ENCODE measurements around the gene RNF111.

RNF111 gene

DNA sequence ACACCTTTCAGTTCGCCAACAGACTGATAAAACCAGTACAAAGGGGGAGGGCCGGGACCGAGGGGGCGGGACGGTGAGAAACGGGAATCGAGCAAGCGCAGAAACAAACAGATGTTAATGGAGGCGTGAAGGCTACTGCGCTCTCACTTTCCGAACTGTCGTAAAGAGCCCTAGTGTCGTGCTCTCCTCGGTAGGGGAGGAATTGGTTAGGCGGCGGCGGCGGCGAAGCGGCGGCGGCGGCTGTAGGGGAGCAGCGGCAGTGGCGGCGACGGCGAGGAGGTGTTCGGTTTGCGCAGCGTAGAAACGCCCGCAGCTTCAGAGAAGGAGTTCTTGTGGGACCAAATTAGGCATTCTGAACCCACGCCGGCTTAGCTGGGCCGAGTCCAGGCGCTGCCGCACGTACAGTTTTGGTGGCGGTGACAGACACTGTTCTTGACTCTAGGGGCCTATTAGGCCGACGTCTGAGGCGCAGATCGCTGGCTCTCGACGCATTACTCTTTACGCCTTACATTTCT is at the start of gene RNF111:
RNF111 (plus strand) TSS at position 173 of the 515 bp plus-strand sequence. CDS start 43,160 bp downstream, outside the sequence.
- peak within 1 kb of the TSS; percentile 79 for H3K27ac ChIP-seq
- peak; percentile 91 for DNase-seq (ENCODE audit: low read depth, low spot score)

DNA sequence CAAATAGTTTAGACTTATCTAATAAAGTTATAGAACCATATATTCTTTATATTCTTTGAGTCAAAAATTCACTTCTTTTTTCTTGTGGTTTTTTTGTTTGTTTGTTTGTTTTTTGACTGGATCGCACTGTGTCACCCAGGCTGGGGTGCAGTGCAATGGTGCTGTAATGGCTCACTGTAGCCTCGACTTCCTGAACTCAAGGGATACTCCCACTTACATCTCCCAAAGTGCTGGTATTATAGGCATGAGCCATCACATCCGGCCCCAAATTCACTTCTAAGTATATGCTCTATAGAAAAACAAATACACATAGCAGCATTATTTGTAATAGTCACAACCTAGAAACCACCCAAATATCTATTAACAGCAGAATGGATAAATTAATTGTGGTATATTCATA is 40.3 kb upstream of the RNF111 start:
- H3K27ac ChIP-seq = no peak overlapping the region
- DNase-seq (ENCODE audit: low read depth, low spot score) = no peak

GRCh38 chr15:58951388-58952007 is 36.0 kb upstream of the RNF111 start:
- DNase-seq (ENCODE audit: low read depth, low spot score) = peak; percentile 45
- peak overlapping the region; percentile 72 for H3K27ac ChIP-seq

DNA sequence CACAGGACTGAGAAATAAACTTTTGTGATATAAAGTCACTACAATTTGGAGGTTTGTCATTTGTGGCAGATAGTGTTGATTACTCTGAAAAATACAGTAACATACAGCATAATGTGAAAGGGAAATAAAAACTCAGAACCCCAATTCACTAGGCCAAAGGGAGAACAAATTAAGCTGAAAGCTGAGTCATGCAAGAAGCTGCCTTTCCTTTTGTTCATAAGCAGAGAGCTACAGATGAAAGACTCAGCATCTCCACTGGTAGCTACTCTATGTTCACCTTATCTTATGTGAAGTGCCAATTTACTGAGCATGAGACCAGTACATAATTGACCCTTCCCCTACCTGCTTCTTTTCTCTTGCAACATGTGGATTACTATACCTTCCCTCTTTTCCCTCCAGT is 34.7 kb upstream of the RNF111 start:
- DNase-seq (ENCODE audit: low read depth, low spot score) = no peak
- H3K27ac ChIP-seq = peak overlapping the region; percentile 72

- no peak overlapping the region for H3K27ac ChIP-seq
- DNase-seq (ENCODE audit: low read depth, low spot score) = no peak
These were observed 30.1 kb upstream of the RNF111 start for GRCh38 chr15:58957101-58957973.

DNA sequence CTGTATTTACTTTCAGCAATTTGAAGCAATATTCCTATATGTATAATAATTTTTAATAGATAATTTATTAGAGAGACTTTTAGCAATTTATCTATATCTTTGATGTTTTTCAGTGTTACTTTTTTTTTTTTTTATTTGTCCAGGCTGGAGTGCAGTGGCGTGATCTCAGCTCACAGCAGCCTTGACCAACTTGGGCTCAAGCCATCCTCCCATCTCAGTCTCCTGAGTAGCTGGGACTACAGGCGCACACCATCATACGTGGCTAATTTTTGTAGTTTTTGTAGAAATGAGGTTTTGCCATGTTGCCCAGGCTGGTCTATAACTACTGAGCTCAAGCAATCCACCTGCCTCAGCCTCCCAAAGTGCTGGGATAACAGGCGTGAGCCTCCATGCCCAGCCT is 28.7 kb upstream of the RNF111 start:
- no peak overlapping the region for H3K27ac ChIP-seq
- DNase-seq (ENCODE audit: low read depth, low spot score) = no peak

DNA sequence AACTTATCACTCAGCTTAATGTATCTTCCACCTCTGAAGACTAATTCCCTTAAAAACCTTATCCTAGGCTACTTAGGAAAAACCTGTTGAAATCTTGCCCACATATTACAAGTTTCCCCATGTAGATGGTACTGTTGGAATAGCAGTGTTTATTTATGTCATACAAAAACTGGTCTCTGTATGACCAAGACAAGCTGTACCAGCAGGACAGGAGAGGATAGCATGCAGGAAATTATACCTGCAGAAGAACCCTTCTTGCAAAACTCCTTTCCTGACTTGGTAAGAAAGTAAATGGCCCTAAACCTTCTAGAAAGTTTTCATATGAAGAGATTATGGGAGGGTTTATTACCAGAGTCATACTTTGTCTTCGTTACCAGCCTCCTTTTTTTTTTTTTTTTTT is 25.3 kb upstream of the RNF111 start:
- no peak overlapping the region for H3K27ac ChIP-seq
- no peak for DNase-seq (ENCODE audit: low read depth, low spot score)

DNA sequence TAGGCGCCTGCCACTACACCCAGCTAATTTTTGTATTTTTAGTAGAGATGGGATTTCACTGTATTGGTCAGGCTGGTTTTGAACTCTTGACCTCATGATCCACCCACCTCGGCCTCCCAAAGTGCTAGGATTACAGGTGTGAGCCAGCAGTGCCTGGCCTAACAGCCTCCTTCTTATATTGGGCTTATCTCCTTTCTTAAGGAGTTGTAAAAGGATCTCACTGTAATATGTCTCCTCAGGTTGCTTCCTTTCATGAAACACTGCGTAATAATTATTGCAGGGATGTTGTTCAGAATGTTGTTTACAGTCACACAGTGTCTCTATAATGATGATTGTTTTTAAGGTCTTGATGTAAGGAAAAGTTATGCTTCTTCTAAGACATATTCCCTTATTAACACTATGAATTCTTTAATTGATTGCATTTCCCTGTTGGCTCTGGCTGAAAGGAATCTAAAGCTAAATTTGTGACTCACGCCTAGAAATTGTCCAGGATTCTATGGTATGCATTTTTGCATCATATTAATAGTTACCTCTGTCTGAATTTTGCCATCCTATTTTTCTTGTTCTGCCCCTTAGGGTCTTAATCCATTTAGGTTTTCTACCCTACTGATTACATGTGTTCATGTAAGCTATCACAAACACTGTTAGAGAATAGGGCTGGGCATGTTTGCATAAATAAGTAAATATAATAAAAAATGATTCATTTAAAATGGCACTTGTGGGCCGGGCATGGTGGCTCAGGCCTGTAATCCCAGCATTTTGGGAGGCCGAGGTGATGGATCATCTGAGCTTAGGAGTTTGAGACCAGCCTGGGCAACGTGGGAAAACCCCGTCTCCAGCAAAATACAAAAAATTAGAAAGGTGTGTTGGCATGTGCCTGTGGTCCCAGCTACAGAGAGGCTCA is 24.5 kb upstream of the RNF111 start:
- no peak for DNase-seq (ENCODE audit: low read depth, low spot score)
- peak overlapping the region; percentile 47 for H3K27ac ChIP-seq

- no peak for DNase-seq (ENCODE audit: low read depth, low spot score)
- H3K27ac ChIP-seq = peak overlapping the region; percentile 35
These were observed 20.8 kb upstream of the RNF111 start for GRCh38 chr15:58966698-58967097.

DNA sequence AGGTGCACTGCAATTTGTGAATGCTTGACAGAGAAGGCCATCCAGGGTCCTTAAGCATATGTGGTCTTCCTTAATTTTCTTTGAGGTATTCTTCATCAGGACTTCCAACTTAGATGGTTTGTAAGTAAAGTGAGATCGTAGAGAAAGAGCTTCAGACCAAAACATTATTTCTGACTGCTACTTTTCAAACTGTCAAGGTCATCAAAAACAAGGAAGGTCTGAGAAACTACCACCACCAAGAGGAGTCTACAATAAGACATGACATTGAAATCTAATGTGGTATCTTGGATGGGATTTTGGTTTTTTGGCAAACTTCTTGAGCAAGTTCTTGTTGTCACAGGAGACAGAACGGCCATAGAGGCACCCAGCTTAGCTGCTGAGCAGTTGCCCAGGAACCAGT is 20.0 kb upstream of the RNF111 start:
- H3K27ac ChIP-seq = no peak overlapping the region
- DNase-seq (ENCODE audit: low read depth, low spot score) = no peak

GRCh38 chr15:58977887-58978286 is 9.6 kb upstream of the RNF111 start:
- DNase-seq (ENCODE audit: low read depth, low spot score) = no peak
- no peak overlapping the region for H3K27ac ChIP-seq

DNA sequence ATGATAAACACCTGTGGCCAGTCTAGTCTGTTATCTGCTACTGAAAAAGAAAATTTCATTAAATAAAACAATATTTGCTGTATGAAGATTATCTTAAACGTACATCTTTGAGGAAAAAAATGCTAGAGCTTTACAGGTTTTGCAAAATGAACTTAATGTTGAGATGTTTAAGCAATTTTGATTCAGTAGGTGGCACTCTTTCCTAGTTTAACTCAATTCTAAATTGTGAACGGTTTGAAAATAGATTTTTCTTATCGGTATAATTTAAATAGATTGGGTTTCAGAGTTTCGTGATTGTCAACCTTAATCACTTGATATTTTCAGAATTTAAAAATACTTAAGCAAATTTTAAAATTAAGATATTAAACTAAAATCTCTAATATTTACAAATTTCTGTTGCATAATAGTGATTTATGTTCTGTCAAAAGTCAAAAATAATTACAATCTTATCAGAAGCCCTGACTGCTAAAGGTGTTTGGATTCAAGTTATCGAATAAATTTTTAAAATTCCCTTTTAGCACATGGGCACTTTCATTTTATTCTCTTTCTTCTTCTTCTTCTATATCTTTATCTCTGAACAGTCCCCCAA is 7.0 kb upstream of the RNF111 start:
- no peak for DNase-seq (ENCODE audit: low read depth, low spot score)
- no peak overlapping the region for H3K27ac ChIP-seq

GRCh38 chr15:58981808-58982475 is 5.5 kb upstream of the RNF111 start:
- DNase-seq (ENCODE audit: low read depth, low spot score) = no peak
- no peak overlapping the region for H3K27ac ChIP-seq

DNA sequence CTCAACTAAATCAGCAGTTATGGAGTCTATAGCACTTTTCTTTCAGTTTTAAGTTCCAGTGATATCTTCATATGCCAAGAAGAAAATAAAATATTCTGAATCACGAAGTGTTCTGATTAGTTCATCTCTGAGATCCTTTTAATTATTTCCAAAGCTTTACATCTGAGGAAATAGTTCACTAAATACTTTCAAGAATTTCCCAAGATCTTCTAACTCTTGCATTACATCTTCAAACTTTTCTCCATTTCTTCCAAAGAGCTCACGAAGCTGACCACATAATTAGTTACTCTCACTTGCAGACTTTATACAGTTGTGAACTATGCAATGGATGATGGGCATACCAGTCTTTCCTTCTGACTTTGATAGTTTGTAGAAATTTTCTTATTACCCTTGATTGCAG is 4.2 kb upstream of the RNF111 start:
- DNase-seq (ENCODE audit: low read depth, low spot score) = no peak
- no peak overlapping the region for H3K27ac ChIP-seq

DNA sequence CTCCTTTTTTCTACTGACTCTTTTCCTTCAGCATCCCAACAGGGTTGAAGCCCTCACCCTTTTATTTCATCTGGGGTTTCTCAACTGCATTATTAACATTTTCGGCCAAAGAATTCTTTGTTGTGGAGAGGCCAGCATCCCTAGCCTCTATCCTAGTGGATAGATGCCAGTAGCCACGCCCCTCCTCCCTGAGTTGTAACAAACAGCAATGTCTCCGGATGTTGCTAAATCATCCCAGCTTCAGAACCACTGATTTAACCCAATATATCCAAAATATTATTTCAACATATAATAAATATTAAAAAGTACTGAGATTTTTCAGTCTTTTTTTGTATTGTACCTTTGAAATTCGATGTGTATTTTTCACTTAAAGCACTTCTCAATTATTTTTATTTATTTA is 2.0 kb upstream of the RNF111 start:
- H3K27ac ChIP-seq = no peak overlapping the region
- no peak for DNase-seq (ENCODE audit: low read depth, low spot score)

GRCh38 chr15:58987036-58987435 is 427 bp upstream of the RNF111 start:
- H3K27ac ChIP-seq = peak overlapping the region; percentile 79
- no peak for DNase-seq (ENCODE audit: low read depth, low spot score)

DNA sequence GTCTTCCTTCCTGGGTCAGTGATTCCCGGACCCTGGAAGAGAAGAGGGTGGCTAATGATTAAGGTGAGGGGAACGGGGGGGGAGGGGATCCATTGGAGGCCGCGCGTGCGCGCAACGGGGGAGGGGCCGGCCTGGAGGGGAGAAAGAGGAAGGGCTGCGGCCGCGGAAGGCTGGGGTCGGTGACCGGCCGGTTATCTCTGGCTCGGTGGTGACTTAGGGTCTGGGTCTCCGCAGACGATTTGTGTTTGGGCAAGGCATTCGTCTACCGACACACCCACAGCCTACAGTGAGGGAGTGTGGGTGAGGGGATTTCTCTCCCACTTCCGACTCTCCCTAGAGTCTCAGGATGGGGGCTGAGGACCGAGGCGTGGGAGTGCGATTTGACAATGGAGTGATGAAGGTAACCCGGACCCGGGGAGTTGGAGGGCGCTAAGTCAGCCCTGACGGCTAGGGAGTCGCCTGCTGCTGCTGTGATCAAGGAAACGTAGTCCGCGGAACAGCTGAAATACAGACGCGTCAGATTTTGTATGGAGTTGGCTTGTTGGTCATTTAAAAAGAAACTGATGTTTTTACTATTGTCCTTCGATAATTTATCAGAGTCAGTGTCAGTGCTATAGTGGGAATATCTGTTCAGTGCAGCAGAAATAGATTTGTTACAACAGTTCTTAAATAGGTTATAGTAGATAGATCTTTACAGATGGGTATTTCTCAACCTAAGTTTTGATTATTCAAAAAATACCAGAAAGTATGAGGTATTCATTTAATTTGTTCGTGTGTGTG is 733 bp downstream of the RNF111 start:
- H3K27ac ChIP-seq = peak overlapping the region; percentile 79
- DNase-seq (ENCODE audit: low read depth, low spot score) = no peak

- DNase-seq (ENCODE audit: low read depth, low spot score) = no peak
- H3K27ac ChIP-seq = no peak overlapping the region
These were observed 4.7 kb downstream of the RNF111 start for GRCh38 chr15:58992181-58992580.

DNA sequence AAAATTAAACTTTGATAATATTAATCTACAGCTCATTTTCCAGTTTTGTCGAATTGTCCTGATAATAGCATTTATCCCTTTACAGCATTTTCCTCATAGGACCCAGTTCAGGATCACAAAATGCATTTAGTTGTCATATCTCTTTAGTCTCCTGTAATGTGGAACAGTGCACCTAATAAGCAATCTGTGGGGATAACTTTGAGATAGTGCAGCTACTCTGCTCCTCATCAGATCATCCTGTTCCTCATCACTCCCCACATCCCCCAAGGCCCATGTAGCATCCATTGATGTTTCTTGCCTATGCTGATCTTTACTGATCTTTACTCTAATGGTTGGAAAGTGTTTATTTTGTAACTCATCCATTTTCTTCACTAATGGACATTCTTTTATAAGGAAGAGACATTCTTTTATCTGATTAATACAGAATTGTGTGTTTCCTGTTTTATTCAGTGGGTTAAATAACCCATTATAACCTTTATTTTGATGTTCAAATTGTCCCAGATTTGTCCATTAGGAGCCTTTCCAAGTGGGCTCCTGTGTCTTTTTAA is 7.5 kb downstream of the RNF111 start:
- DNase-seq (ENCODE audit: low read depth, low spot score) = no peak
- no peak overlapping the region for H3K27ac ChIP-seq
